ENCODE results near the gene TCF15.

The TCF15 gene

GRCh38 chr20:610130-611046 lies at the start of gene TCF15:
Gene TCF15 (minus strand): TSS chr20:610309. CDS start chr20:610237, 72 bp downstream.
- DNase-seq (ENCODE audit: low read depth) = no peak

- DNase-seq (ENCODE audit: low read depth) = no peak
These were observed 48.7 kb upstream of the TCF15 start for GRCh38 chr20:658731-659291.

- DNase-seq (ENCODE audit: low read depth) = no peak
These were observed 48.1 kb upstream of the TCF15 start for GRCh38 chr20:658202-658601.

GRCh38 chr20:655726-656624 lies 45.9 kb upstream of the TCF15 start:
- no peak for DNase-seq (ENCODE audit: low read depth)

GRCh38 chr20:654417-654750 lies 44.3 kb upstream of the TCF15 start:
- no peak for DNase-seq (ENCODE audit: low read depth)

- no peak for DNase-seq (ENCODE audit: low read depth)
These were observed 43.7 kb upstream of the TCF15 start for GRCh38 chr20:653590-654416.

GRCh38 chr20:653110-653589 lies 43.0 kb upstream of the TCF15 start, which contains the start of gene SRXN1:
Gene SRXN1 (minus strand): TSS chr20:653200. CDS start chr20:653185, 15 bp downstream.
- DNase-seq (ENCODE audit: low read depth) = peak; percentile 85

GRCh38 chr20:652615-653109 lies 42.6 kb upstream of the TCF15 start:
- DNase-seq (ENCODE audit: low read depth) = no peak

GRCh38 chr20:651713-652614 lies 41.9 kb upstream of the TCF15 start:
- DNase-seq (ENCODE audit: low read depth) = no peak

GRCh38 chr20:650954-651353 lies 40.8 kb upstream of the TCF15 start:
- DNase-seq (ENCODE audit: low read depth) = no peak

- no peak for DNase-seq (ENCODE audit: low read depth)
These were observed 40.2 kb upstream of the TCF15 start for GRCh38 chr20:650281-650680.

- DNase-seq (ENCODE audit: low read depth) = no peak
These were observed 37.4 kb upstream of the TCF15 start for GRCh38 chr20:647479-648019.

GRCh38 chr20:646868-647233 lies 36.7 kb upstream of the TCF15 start:
- DNase-seq (ENCODE audit: low read depth) = no peak

- DNase-seq (ENCODE audit: low read depth) = no peak
These were observed 36.2 kb upstream of the TCF15 start for GRCh38 chr20:646107-646867.

GRCh38 chr20:645318-646106 lies 35.4 kb upstream of the TCF15 start:
- peak; percentile 50 for DNase-seq (ENCODE audit: low read depth)

- no peak for DNase-seq (ENCODE audit: low read depth)
These were observed 34.7 kb upstream of the TCF15 start for GRCh38 chr20:644692-645317.

GRCh38 chr20:642398-643174 lies 32.5 kb upstream of the TCF15 start:
- DNase-seq (ENCODE audit: low read depth) = no peak

All from fibroblast of the conjunctiva (primary cell).